AG10803 (cell line): ENCODE results near the gene AHNAK.

Experiments
- DNase-seq: peaks from one replicate; pipeline ENCODE4 v3.0.0; 2010; ENCODE audit warnings: low read depth
- H3K4me3 ChIP-seq: 2 replicates; pipeline ENCODE4 v1.5.1; 2011; ENCODE audit warnings: mild to moderate bottlenecking, low read length, control low read depth
- CTCF ChIP-seq: conservative IDR thresholded peaks from 2 replicates; pipeline ENCODE4 v1.5.1; 2011; ENCODE audit warnings: mild to moderate bottlenecking, low read length, control low read depth, inconsistent platforms

The AHNAK gene

GRCh38 chr11:62420882-62421281 is 125.7 kb downstream of the AHNAK start:
- TF ChIP-seq CTCF = no peak
- DNase-seq = no peak

DNA sequence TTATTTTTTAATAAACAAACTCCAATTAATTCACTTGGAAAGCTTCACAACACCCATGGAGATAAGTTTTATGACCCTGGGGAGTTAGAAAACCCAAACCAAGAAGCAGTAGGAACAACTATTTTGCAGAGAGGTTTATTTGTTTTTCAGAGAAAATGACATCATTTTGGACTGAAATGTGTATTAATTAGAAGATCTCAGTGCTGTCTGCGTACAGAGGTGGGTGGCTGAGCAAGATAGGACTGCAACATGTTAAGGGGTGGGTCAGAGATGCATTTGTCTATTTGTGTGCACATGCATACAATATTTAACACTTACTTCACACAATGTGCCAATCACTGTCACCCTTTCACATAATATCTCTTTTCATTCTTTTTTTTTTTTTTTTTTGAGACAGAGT is 126.7 kb downstream of the AHNAK start:
- no peak for TF ChIP-seq CTCF

More at GRCh38 chr11:62420882-62421281, 125.7 kb downstream of the AHNAK start:
- H3K4me3 ChIP-seq = no peak overlapping the region

DNA sequence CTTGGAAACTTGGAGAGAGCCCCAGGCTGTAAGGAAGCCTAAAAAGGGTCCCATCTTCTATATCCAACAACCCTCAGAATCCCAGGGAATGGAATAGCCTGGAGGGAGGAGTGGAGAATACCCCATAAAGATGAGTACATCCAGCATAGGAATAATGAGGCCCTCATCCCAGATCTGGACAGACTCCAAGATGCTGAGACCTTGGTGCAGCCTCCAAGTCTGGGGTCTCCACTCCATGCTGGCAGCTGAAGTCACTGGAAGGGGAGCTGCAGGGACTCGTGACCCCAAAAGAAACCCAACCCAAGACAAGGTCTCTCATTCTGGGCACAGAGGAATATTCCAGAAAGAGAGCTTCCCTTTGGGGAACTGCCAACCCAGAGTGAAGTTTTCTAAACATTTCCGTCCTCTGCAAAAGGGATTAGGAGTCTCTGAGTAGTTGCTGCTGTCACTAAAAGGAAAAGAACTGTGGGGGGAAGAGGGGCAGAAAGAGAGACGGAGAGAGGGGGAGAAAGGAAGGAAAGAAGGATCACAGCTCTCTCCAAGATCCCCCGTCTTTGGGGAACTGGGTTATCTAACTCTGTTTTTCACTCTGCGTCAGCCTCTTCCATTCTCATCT is 127.2 kb downstream of the AHNAK start:
- no peak for TF ChIP-seq CTCF
- H3K4me3 ChIP-seq = no peak overlapping the region
- no peak for DNase-seq

More for the DNA sequence above, 126.7 kb downstream of the AHNAK start:
- no peak overlapping the region for H3K4me3 ChIP-seq
- DNase-seq = no peak

GRCh38 chr11:62418733-62419132 is 127.9 kb downstream of the AHNAK start, which contains the start of gene SCGB1A1:
Gene SCGB1A1, plus strand, starts transcription at chr11:62419033. Its CDS starts 63 bp downstream, at chr11:62419096.
- H3K4me3 ChIP-seq = no peak within 1 kb of the TSS
- DNase-seq = no peak
- no peak for TF ChIP-seq CTCF

GRCh38 chr11:62418136-62418535 is 128.5 kb downstream of the AHNAK start:
- DNase-seq = no peak
- no peak for TF ChIP-seq CTCF
- H3K4me3 ChIP-seq = no peak overlapping the region

DNA sequence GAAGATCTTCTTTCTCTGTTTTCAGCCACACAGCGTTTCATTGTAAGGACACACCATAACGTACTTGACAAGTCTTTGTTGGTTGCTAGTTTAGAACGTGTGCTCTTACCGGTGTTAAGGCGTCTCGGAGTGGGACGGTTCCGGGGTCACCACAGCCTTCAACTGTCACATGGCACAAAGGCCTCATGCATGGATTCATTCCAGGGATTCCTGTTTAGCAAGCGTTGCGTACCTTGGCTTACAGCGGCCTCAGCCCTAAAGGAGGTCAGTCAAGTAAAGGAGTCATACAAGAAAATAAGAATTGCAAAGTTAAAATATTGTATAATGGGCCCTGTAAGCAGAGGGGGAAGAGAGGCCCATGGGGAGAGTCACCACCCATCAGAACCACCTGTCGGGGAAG is 130.0 kb downstream of the AHNAK start:
- TF ChIP-seq CTCF = no peak
- DNase-seq = no peak
- H3K4me3 ChIP-seq = no peak overlapping the region

- DNase-seq = no peak
- H3K4me3 ChIP-seq = no peak overlapping the region
- TF ChIP-seq CTCF = no peak
These were observed 133.4 kb downstream of the AHNAK start for GRCh38 chr11:62413060-62413696.
